ENCODE data around the gene NACA.

DNA sequence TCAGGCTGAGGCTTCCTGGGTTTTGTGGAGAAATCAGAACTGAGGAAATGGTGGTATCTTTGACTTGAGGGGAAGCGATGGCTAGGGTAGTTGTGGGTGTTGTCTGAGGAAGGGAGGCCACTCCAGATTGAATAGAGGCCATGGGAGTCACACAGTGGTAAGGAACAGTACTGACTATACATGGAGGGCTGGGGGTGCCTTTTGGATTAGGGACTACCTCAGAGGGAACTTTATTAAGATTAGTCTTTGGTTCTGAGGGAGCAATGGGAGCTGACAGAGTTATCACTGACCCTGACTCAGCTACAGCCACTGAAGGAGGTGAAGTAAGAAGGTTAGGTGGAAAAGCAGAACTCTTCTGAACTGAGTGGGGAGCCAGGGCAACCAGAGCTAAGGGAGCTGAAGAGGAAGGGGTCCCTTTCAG lies 4.4 kb downstream of the NACA start:
- TF ChIP-seq, protein P1, sequence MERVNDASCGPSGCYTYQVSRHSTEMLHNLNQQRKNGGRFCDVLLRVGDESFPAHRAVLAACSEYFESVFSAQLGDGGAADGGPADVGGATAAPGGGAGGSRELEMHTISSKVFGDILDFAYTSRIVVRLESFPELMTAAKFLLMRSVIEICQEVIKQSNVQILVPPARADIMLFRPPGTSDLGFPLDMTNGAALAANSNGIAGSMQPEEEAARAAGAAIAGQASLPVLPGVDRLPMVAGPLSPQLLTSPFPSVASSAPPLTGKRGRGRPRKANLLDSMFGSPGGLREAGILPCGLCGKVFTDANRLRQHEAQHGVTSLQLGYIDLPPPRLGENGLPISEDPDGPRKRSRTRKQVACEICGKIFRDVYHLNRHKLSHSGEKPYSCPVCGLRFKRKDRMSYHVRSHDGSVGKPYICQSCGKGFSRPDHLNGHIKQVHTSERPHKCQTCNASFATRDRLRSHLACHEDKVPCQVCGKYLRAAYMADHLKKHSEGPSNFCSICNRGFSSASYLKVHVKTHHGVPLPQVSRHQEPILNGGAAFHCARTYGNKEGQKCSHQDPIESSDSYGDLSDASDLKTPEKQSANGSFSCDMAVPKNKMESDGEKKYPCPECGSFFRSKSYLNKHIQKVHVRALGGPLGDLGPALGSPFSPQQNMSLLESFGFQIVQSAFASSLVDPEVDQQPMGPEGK (CRISPR knock-in tag; IDR thresholded peaks at IDR 0.05; ENCODE audit: borderline replicate concordance): no peak
- TF ChIP-seq TCF4 (CRISPR knock-in tag; IDR thresholded peaks at IDR 0.05; ENCODE audit: borderline replicate concordance) (no peak), RARB (CRISPR knock-in tag; IDR thresholded peaks at IDR 0.05) (no peak), ZFP30 (CRISPR knock-in tag; IDR thresholded peaks at IDR 0.05) (no peak), PPARA (CRISPR knock-in tag; IDR thresholded peaks at IDR 0.05; ENCODE audit: borderline replicate concordance) (no peak), ESRRG (CRISPR knock-in tag; IDR thresholded peaks at IDR 0.05) (no peak), SNAI2 (CRISPR knock-in tag; IDR thresholded peaks at IDR 0.05) (no peak), TOX (CRISPR knock-in tag; IDR thresholded peaks at IDR 0.05; ENCODE audit: borderline replicate concordance) (no peak), OSR1 (CRISPR knock-in tag; IDR thresholded peaks at IDR 0.05) (no peak), ZNF8 (CRISPR knock-in tag; IDR thresholded peaks at IDR 0.05) (no peak), ARNTL (CRISPR knock-in tag; IDR thresholded peaks at IDR 0.05; ENCODE audit: borderline replicate concordance, low read depth) (no peak)
- TF ChIP-seq, protein P2, sequence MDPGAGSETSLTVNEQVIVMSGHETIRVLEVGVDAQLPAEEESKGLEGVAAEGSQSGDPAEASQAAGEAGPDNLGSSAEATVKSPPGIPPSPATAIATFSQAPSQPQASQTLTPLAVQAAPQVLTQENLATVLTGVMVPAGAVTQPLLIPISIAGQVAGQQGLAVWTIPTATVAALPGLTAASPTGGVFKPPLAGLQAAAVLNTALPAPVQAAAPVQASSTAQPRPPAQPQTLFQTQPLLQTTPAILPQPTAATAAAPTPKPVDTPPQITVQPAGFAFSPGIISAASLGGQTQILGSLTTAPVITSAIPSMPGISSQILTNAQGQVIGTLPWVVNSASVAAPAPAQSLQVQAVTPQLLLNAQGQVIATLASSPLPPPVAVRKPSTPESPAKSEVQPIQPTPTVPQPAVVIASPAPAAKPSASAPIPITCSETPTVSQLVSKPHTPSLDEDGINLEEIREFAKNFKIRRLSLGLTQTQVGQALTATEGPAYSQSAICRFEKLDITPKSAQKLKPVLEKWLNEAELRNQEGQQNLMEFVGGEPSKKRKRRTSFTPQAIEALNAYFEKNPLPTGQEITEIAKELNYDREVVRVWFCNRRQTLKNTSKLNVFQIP (CRISPR knock-in tag; IDR thresholded peaks at IDR 0.05; ENCODE audit: borderline replicate concordance, low read depth): no peak
- TF ChIP-seq, protein P3, sequence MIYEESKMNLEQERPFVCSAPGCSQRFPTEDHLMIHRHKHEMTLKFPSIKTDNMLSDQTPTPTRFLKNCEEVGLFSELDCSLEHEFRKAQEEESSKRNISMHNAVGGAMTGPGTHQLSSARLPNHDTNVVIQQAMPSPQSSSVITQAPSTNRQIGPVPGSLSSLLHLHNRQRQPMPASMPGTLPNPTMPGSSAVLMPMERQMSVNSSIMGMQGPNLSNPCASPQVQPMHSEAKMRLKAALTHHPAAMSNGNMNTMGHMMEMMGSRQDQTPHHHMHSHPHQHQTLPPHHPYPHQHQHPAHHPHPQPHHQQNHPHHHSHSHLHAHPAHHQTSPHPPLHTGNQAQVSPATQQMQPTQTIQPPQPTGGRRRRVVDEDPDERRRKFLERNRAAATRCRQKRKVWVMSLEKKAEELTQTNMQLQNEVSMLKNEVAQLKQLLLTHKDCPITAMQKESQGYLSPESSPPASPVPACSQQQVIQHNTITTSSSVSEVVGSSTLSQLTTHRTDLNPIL (CRISPR knock-in tag; IDR thresholded peaks at IDR 0.05; ENCODE audit: low read depth): no peak

Measured in SK-N-SH treated with all-trans-retinoic acid at 6 μM for 48 hours (cell line).